Progenitor cell of endocrine pancreas (in vitro differentiated cells): Measurements from ENCODE around the gene KCNK7. TPM values are rescaled to one million over a fixed set of nuclear protein-coding genes. Genes with fewer than 3 reads are reported as not detected.

Experiments used
- DNase-seq: peaks from one replicate; pipeline ENCODE4 v3.0.0; 2021; ENCODE audit warnings: low spot score; ENCODE audit not compliant: unreplicated experiment
- H3K27ac Mint-ChIP-seq: 2 replicates; pipeline ENCODE4 v1.8.0; 2021; ENCODE audit warnings: mild to moderate bottlenecking, moderate library complexity, mixed read lengths
- H3K27me3 Mint-ChIP-seq: 2 replicates; pipeline ENCODE4 v1.8.0; 2021; ENCODE audit warnings: mixed read lengths
- H3K36me3 Mint-ChIP-seq: 2 replicates; pipeline ENCODE4 v1.8.0; 2022; ENCODE audit warnings: mixed read lengths; ENCODE audit not compliant: insufficient read depth
- H3K4me1 Mint-ChIP-seq: 2 replicates; pipeline ENCODE4 v1.8.0; 2021; ENCODE audit warnings: low read depth, mixed read lengths
- H3K4me3 Mint-ChIP-seq: 2 replicates; pipeline ENCODE4 v1.8.0; 2021; ENCODE audit warnings: low read depth, mild to moderate bottlenecking, moderate library complexity, mixed read lengths
- H3K9me3 Mint-ChIP-seq: 2 replicates; pipeline ENCODE4 v1.8.0; 2021; ENCODE audit warnings: low read depth, mixed read lengths
- total RNA-seq: library from RNA; stranded (reverse); gene quantifications from 2 replicates; pipeline ENCODE4 v1.2.1, GENCODE V29; 2021
- TF ChIP-seq, protein P1 (sequence below): fragments of 200-600 bp; sonication (generic); IDR thresholded peaks from one replicate; pipeline ENCODE4 v1.5.0; 2021; ENCODE audit warnings: antibody characterized with exemption, mild to moderate bottlenecking; ENCODE audit not compliant: unreplicated experiment

The KCNK7 gene
- total RNA-seq, 1 donor from 2014 or later: 1.7 TPM

DNA sequence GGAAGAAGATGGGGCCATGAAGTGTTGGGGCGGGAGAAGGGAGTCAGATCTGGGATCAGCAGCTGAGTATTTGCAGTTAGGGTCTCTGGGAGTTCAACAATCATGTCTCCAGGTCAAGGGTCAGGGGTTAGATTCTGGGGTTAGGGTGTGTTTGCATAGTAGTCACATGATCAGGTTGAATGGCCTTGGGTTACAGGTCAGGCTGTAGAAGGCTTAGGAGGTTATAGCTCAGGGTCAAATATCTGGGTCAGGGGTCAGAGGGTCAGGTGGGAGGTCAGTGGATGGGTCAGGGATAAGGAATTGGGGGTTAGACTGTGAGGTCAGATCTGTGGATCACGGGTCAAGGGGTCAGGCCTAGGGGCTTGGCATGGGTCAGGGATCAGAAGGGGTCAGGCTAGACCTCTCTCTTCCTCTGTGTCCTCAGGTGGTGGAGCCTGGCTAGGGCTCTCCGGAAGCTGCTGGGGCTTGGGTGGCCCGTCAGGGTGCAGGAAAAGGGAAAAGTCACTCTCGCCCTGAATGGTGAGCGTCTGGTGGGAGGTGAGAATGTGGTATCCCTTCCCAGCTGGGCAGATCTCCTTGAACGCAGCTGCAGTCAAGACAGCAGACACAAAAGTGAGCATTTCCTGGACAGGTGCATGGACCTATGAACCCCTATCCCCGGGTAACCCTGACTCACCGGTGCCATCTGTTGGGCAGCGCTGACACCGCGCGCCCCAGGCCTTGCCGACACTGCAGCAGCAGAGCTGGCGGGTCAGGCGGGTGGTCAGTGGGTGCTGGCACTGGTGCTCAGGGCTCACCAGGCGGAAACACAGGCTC is 43.8 kb downstream of the KCNK7 start:
- TF ChIP-seq, protein P1, sequence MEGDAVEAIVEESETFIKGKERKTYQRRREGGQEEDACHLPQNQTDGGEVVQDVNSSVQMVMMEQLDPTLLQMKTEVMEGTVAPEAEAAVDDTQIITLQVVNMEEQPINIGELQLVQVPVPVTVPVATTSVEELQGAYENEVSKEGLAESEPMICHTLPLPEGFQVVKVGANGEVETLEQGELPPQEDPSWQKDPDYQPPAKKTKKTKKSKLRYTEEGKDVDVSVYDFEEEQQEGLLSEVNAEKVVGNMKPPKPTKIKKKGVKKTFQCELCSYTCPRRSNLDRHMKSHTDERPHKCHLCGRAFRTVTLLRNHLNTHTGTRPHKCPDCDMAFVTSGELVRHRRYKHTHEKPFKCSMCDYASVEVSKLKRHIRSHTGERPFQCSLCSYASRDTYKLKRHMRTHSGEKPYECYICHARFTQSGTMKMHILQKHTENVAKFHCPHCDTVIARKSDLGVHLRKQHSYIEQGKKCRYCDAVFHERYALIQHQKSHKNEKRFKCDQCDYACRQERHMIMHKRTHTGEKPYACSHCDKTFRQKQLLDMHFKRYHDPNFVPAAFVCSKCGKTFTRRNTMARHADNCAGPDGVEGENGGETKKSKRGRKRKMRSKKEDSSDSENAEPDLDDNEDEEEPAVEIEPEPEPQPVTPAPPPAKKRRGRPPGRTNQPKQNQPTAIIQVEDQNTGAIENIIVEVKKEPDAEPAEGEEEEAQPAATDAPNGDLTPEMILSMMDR: peak; percentile 52
- Mint-ChIP-seq H3K27ac (peak overlapping the region; percentile 18), H3K4me3 (no peak overlapping the region), H3K27me3 (peaks cover 50% of the 10 kb centered on the region), H3K9me3 (no peaks in the 10 kb centered on the region), H3K4me1 (peaks cover 15% of the 10 kb centered on the region), H3K36me3 (peaks cover 2% of the 10 kb centered on the region)
- DNase-seq: peak; percentile 55

DNA sequence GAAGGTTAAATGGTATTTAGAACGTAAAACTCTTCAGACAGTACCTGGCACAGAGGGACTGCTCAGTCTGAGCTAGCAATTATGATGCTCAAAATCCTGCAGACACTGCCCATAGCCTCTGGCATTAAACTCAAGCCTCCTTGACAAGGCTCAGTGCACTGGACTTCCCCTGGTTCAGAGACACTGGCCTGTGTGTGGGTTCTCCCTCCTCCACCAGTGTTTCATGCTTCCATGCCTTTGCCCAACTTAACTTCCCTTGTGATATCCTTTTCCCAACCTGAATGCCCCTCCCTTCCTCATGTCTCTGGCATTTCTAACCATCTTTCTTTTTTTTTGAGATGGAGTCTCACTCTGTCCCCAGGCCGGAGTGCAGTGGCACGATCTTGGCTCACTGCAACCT is 46.5 kb downstream of the KCNK7 start:
- peaks cover 24% of the 10 kb centered on the region for H3K4me1 Mint-ChIP-seq
- no peak for DNase-seq
- peaks cover 12% of the 10 kb centered on the region for H3K36me3 Mint-ChIP-seq
- no peaks in the 10 kb centered on the region for H3K9me3 Mint-ChIP-seq
- H3K27me3 Mint-ChIP-seq: peaks cover 51% of the 10 kb centered on the region
- no peak overlapping the region for H3K4me3 Mint-ChIP-seq
- TF ChIP-seq, protein P1: no peak
- no peak overlapping the region for H3K27ac Mint-ChIP-seq

DNA sequence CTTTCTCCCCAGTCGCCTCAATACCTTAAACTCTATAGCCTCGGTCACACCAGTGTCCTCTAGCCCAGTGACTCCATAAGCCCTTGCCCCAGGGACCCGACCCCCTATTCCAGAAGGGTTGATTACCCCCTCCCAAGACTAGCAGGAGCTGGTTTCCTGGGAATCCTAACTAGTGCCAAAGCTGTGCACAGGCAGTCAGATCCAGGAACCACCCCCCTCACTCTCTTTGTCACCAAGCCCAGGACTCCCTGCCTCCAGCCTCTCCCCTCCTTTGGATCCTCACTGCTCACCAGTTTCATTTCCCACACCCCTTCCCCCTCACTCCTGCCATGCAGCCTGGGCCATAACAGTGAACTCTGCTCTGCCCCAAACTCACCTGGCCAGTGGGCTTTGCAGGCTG is 47.2 kb downstream of the KCNK7 start:
- H3K36me3 Mint-ChIP-seq: peaks cover 14% of the 10 kb centered on the region
- H3K27ac Mint-ChIP-seq: no peak overlapping the region
- no peaks in the 10 kb centered on the region for H3K9me3 Mint-ChIP-seq

DNA sequence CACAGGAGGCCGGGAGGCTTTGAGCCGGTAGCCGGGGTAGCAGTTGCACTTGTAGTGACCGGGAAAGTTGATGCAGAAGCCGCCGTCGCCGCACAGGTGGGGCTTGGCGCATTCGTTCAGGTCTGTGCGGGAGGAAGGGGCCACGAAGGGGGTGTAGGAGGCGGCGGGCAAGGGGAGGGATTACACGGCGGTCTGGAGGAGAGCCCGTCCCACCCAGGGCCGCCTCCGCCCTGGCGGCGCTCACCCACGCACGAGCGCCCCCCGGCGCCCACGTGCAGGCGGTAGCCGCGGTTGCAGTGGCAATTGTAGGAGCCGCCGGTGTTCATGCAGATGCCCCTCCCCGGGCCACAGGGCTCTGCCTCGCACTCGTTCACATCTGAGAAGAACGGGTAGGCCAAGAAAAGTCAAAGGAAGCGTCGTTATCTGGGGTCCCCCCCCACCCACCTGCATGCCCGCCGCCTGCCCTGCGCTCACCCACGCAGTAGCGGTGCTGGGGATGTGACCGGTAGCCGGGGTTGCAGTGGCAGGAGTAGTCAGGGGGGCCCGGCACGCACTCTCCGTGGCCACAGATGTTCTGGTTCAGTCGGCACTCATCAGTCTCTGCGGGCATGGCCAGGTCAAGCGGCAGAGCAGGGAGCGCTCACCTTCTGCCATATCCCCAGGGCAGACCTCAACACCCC is 48.0 kb downstream of the KCNK7 start:
- Mint-ChIP-seq H3K4me1 (peaks cover 22% of the 10 kb centered on the region), H3K4me3 (no peak overlapping the region), H3K27me3 (peaks cover 58% of the 10 kb centered on the region), H3K9me3 (no peaks in the 10 kb centered on the region), H3K36me3 (peaks cover 17% of the 10 kb centered on the region), H3K27ac (no peak overlapping the region)
- TF ChIP-seq, protein P1: peak; percentile 14
- no peak for DNase-seq

More for the DNA sequence above, 47.2 kb downstream of the KCNK7 start:
- TF ChIP-seq, protein P1: no peak
- no peak for DNase-seq
- Mint-ChIP-seq H3K4me3 (peak overlapping the region; percentile 37), H3K4me1 (peaks cover 24% of the 10 kb centered on the region), H3K27me3 (peaks cover 55% of the 10 kb centered on the region)

DNA sequence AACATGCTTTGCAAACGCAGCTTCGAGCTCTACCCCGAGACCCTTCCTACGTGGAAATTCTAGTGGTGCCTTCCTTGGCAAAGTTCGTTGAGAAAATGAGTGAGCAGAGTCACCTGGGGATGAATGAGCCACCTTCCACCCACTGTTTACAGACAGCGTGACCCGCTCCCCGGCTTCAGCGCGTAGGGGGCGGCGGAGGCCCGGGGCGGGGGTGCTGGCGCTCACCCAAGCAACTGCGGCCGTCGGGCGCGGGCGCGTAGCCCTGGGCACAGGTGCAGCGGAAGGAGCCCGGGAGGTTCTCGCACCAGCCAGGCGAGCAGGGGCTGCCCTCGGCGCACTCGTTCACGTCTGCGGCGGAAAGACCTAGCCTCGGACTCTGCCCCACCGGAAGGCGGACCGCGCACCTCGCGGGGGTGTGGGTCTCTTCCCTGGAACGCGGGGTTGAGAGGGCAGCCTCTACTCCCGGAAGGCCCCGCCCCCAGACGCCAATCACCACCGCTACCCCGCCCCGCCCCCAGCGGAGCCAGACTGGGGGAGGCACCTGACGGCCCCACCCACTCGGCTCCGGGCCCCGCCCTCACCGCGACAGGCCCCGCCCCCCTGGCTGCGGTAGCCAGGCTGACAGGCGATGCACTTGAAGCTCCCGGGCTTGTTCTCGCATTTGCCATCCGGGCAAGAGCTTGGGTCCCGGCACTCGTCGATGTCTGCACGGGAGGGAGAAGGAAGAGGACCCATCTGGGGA is 49.2 kb downstream of the KCNK7 start:
- DNase-seq: peak; percentile 91
- Mint-ChIP-seq H3K4me1 (peaks cover 13% of the 10 kb centered on the region), H3K4me3 (peak overlapping the region; percentile 58), H3K9me3 (no peaks in the 10 kb centered on the region), H3K27ac (no peak overlapping the region), H3K36me3 (peaks cover 17% of the 10 kb centered on the region), H3K27me3 (peaks cover 56% of the 10 kb centered on the region)
- TF ChIP-seq, protein P1: no peak
